Adipocyte (in vitro differentiated cells): ENCODE measurements around the gene CD300LF.
A peak's percentile ranks its signal among the peaks of the same experiment; 100 is the strongest.

ENCODE experiments used
- DNase-seq: peaks from one replicate; pipeline ENCODE4 v3.0.0-alpha.2; 2015; ENCODE audit warnings: low read depth
- H3K27me3 ChIP-seq: replicated peaks from 2 replicates; pipeline ENCODE4 v1.7.0; 2013; ENCODE audit warnings: mild to moderate bottlenecking, low read length, moderate library complexity; ENCODE audit not compliant: control insufficient read depth, insufficient read depth
- H3K36me3 ChIP-seq: 2 replicates; pipeline ENCODE4 v1.7.0; 2013; ENCODE audit warnings: low read length, mild to moderate bottlenecking, moderate library complexity; ENCODE audit not compliant: control insufficient read depth, insufficient read depth, severe bottlenecking
- H3K4me1 ChIP-seq: 2 replicates; pipeline ENCODE4 v1.7.0; 2013; ENCODE audit warnings: mild to moderate bottlenecking, low read length, moderate library complexity; ENCODE audit not compliant: control insufficient read depth, insufficient read depth
- H3K4me3 ChIP-seq: 2 replicates; pipeline ENCODE4 v1.7.0; 2013; ENCODE audit warnings: mild to moderate bottlenecking, low read length, moderate library complexity
- H3K9ac ChIP-seq: 2 replicates; pipeline ENCODE4 v1.7.0; 2013; ENCODE audit warnings: mild to moderate bottlenecking, low read length, moderate library complexity
- H3K9me3 ChIP-seq: 2 replicates; pipeline ENCODE4 v1.7.0; 2013; ENCODE audit warnings: mild to moderate bottlenecking, low read length, moderate library complexity; ENCODE audit not compliant: control insufficient read depth

CD300LF gene

GRCh38 chr17:74736513-74737298, 24.0 kb upstream of the CD300LF start, which contains the start of gene RAB37:
RAB37 (plus strand) TSS chr17:74737256; CDS start chr17:74737273, 17 bp downstream.
- H3K9ac ChIP-seq: no peak within 1 kb of the TSS
- no peaks in the 10 kb centered on the region for H3K9me3 ChIP-seq
- DNase-seq: peak; percentile 34
- H3K36me3 ChIP-seq: no peaks in the 10 kb centered on the region
- H3K4me3 ChIP-seq: peak within 1 kb of the TSS; percentile 66
- H3K27me3 ChIP-seq: peaks cover 87% of the 10 kb centered on the region
- peaks cover 11% of the 10 kb centered on the region for H3K4me1 ChIP-seq

- no peaks in the 10 kb centered on the region for H3K9me3 ChIP-seq
- peaks cover 11% of the 10 kb centered on the region for H3K4me1 ChIP-seq
- H3K36me3 ChIP-seq: no peaks in the 10 kb centered on the region
- H3K9ac ChIP-seq: no peak overlapping the region
- H3K4me3 ChIP-seq: no peak overlapping the region
- DNase-seq: no peak
- H3K27me3 ChIP-seq: peaks cover 84% of the 10 kb centered on the region
Observed at GRCh38 chr17:74734256-74734655, 21.5 kb upstream of the CD300LF start.

GRCh38 chr17:74733365-74734122, 20.8 kb upstream of the CD300LF start:
- Histone ChIP-seq H3K4me3 (no peak overlapping the region), H3K9ac (no peak overlapping the region), H3K4me1 (peaks cover 11% of the 10 kb centered on the region), H3K27me3 (peaks cover 77% of the 10 kb centered on the region), H3K36me3 (no peaks in the 10 kb centered on the region), H3K9me3 (no peaks in the 10 kb centered on the region)
- no peak for DNase-seq

GRCh38 chr17:74732042-74732867, 19.5 kb upstream of the CD300LF start:
- Histone ChIP-seq H3K4me1 (peaks cover 9% of the 10 kb centered on the region), H3K27me3 (peaks cover 66% of the 10 kb centered on the region), H3K36me3 (no peaks in the 10 kb centered on the region), H3K9ac (no peak overlapping the region), H3K9me3 (no peaks in the 10 kb centered on the region), H3K4me3 (no peak overlapping the region)
- no peak for DNase-seq

- Histone ChIP-seq H3K9me3 (no peaks in the 10 kb centered on the region), H3K9ac (no peak overlapping the region), H3K36me3 (no peaks in the 10 kb centered on the region), H3K27me3 (peaks cover 59% of the 10 kb centered on the region), H3K4me1 (peaks cover 3% of the 10 kb centered on the region), H3K4me3 (no peak overlapping the region)
- DNase-seq: no peak
Observed at GRCh38 chr17:74731347-74731605, 18.6 kb upstream of the CD300LF start.

- no peaks in the 10 kb centered on the region for H3K9me3 ChIP-seq
- H3K36me3 ChIP-seq: no peaks in the 10 kb centered on the region
- H3K4me1 ChIP-seq: no peaks in the 10 kb centered on the region
- H3K27me3 ChIP-seq: peaks cover 53% of the 10 kb centered on the region
- no peak overlapping the region for H3K9ac ChIP-seq
- no peak overlapping the region for H3K4me3 ChIP-seq
- DNase-seq: no peak
Observed at GRCh38 chr17:74730491-74731346, 18.0 kb upstream of the CD300LF start.

- Histone ChIP-seq H3K4me3 (no peak overlapping the region), H3K9me3 (no peaks in the 10 kb centered on the region), H3K36me3 (no peaks in the 10 kb centered on the region), H3K4me1 (no peaks in the 10 kb centered on the region), H3K27me3 (peaks cover 45% of the 10 kb centered on the region), H3K9ac (no peak overlapping the region)
- DNase-seq: no peak
Observed at GRCh38 chr17:74729866-74730265, 17.1 kb upstream of the CD300LF start.

- Histone ChIP-seq H3K36me3 (no peaks in the 10 kb centered on the region), H3K27me3 (peaks cover 42% of the 10 kb centered on the region), H3K4me3 (no peak overlapping the region), H3K9ac (no peak overlapping the region), H3K4me1 (no peaks in the 10 kb centered on the region), H3K9me3 (no peaks in the 10 kb centered on the region)
- DNase-seq: no peak
Observed at GRCh38 chr17:74729368-74729767, 16.6 kb upstream of the CD300LF start.

GRCh38 chr17:74728702-74729075, 16.0 kb upstream of the CD300LF start:
- H3K36me3 ChIP-seq: no peaks in the 10 kb centered on the region
- no peak for DNase-seq
- H3K27me3 ChIP-seq: peaks cover 40% of the 10 kb centered on the region
- H3K9ac ChIP-seq: no peak overlapping the region
- H3K9me3 ChIP-seq: no peaks in the 10 kb centered on the region
- H3K4me1 ChIP-seq: no peaks in the 10 kb centered on the region
- H3K4me3 ChIP-seq: no peak overlapping the region

- Histone ChIP-seq H3K27me3 (peaks cover 35% of the 10 kb centered on the region), H3K4me1 (no peaks in the 10 kb centered on the region), H3K9ac (no peak overlapping the region), H3K4me3 (no peak overlapping the region), H3K36me3 (no peaks in the 10 kb centered on the region), H3K9me3 (no peaks in the 10 kb centered on the region)
- DNase-seq: no peak
Observed at GRCh38 chr17:74728033-74728701, 15.4 kb upstream of the CD300LF start.
